Activated naive CD8-positive, alpha-beta T cell treated with anti-CD3 and anti-CD28 coated beads, Interleukin-2, amount 10 ng/mL, durations not matched to agents 7 days and 5 days (primary cell): ENCODE results near the gene HDAC4. TPM values are rescaled to one million over a fixed set of nuclear protein-coding genes. Genes with fewer than 3 reads are reported as not detected.
"Not testable (repeated sequence)": the region's sequence is repeated elsewhere in the genome, so short reads cannot be mapped to it uniquely, and the experiment has no call there.

ENCODE experiments used
- ATAC-seq: fragments of 150-1000 bp; cut with Tn5 transposase; one replicate; pipeline ENCODE4 v1.10.0; 2021; ENCODE audit warnings: low read depth, moderate library complexity
- POLR2A ChIA-PET: fragments of 350-600 bp; sonication (Branson Sonifier 250); formaldehyde crosslinking; loops from one replicate; lab custom pipeline; 2021; ENCODE audit warnings: antibody characterized with exemption; lab: Charles Lee
- DNase-seq: peaks from one replicate; pipeline ENCODE4 v3.0.0; 2021
- H3K27ac Mint-ChIP-seq: one replicate; pipeline ENCODE4 v1.8.0; 2022; ENCODE audit warnings: mild to moderate bottlenecking, mixed read lengths
- H3K27me3 Mint-ChIP-seq: one replicate; pipeline ENCODE4 v1.8.0; 2022; ENCODE audit warnings: mild to moderate bottlenecking, moderate library complexity, mixed read lengths
- H3K36me3 Mint-ChIP-seq: one replicate; pipeline ENCODE4 v1.8.0; 2021; ENCODE audit warnings: mild to moderate bottlenecking, mixed read lengths
- H3K4me1 Mint-ChIP-seq: one replicate; pipeline ENCODE4 v1.8.0; 2021; ENCODE audit warnings: mixed read lengths
- H3K4me3 Mint-ChIP-seq: one replicate; pipeline ENCODE4 v1.8.0; 2022; ENCODE audit warnings: mild to moderate bottlenecking, moderate library complexity, mixed read lengths
- H3K9me3 Mint-ChIP-seq: one replicate; pipeline ENCODE4 v1.8.0; 2021; ENCODE audit warnings: mixed read lengths
- total RNA-seq, 2 experiments: library from RNA; stranded (reverse); gene quantifications; one replicate each; pipeline ENCODE4 v1.2.3, GENCODE V29; 2021

The HDAC4 gene
- total RNA-seq, 2 experiments from 2014 or later, result 54.0 to 57.4 TPM

DNA sequence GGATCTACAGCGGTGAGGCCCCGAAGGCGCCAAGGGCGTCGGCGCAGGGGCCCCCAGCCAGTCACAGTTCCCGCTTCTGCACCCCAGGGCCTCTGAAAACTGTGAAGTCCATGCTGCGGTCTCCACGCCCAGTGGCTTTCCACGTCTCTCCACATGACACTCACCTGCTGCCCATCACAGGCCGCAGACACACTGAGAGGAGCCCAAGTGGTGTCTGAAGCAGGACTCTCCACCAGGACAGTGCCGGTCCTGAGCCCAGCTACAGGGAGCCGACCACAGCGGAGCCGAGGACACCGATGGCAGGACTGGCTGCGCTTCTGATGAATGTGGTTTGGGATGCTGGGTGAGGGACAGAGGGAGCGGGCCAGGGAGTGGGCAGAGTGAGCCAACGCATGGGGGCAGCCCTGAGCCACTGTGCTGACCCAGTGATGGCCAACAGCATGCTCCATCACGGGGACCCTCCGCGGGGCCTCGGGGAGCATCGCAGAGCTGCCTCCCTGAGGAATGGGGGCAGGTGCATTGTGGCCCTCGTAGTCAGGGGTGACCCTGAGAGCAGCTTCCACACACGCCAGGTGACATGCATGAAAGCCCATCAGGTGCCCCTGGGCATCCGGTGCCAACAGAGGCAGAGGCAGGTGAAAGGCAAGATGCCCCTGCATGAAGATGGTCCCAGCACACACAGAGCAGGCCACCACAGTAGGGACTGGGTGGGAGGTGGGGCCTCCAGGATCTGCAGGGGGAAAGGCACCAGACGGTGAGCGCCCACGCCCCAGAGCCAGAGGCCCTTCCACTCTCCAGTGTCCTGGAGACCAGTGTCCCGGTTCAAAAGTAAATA, 116.6 kb downstream of the HDAC4 start:
- Mint-ChIP-seq H3K9me3 (no peaks in the 10 kb centered on the region), H3K27ac (peak overlapping the region; percentile 93)

DNA sequence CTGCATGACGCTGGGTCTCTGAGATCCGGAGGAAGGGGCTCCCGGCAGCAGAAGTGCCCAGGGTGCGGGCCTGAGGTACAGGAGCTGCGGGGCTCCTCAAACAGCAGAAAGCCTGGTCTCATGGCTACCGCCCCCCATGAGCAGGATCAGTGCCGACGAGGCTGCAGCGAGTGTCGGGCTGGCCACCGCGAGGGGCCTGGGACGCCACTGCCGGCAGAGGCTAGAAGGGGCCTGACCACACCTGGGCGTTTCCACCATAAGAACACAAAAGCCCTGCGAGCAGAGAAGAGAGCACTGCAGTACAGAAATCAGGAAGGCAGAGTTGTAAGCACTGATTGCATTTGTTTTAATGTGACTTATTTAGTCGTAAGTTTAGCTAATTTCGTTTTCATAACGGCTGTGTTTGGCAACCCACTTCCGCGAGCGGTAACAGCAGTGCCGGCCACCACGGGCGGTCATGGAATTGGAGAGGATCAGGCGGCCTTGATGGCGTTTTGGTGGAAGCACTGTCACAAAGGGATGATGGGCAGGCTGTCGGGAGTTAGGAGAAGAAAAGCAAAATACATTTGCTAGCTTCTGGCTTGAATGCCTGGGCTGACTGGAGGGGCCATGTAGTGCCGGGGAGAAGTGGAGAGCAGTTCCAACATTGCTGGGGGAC, 117.4 kb downstream of the HDAC4 start:
- Mint-ChIP-seq H3K36me3 (peaks cover 12% of the 10 kb centered on the region), H3K27ac (no peak overlapping the region), H3K27me3 (no peaks in the 10 kb centered on the region), H3K4me3 (no peak overlapping the region), H3K9me3 (no peaks in the 10 kb centered on the region), H3K4me1 (peaks cover 42% of the 10 kb centered on the region)
- DNase-seq (no peak), ATAC-seq (no peak)
- POLR2A ChIA-PET, result no interaction called here

More for the DNA sequence above, 116.6 kb downstream of the HDAC4 start:
- H3K27me3 Mint-ChIP-seq, result no peaks in the 10 kb centered on the region
- peak; percentile 22 for DNase-seq
- H3K4me1 Mint-ChIP-seq, result peaks cover 47% of the 10 kb centered on the region
- ATAC-seq, result no peak
- POLR2A ChIA-PET, result interaction anchor here (0.6 to 2.6 kb wide), 4 partner anchors 10 to 17 kb away, joined by 3 to 18 read pairs (median 10); no protein-coding TSS in a partner anchor
- H3K4me3 Mint-ChIP-seq, result peak overlapping the region; percentile 74
- peaks cover 12% of the 10 kb centered on the region for H3K36me3 Mint-ChIP-seq

DNA sequence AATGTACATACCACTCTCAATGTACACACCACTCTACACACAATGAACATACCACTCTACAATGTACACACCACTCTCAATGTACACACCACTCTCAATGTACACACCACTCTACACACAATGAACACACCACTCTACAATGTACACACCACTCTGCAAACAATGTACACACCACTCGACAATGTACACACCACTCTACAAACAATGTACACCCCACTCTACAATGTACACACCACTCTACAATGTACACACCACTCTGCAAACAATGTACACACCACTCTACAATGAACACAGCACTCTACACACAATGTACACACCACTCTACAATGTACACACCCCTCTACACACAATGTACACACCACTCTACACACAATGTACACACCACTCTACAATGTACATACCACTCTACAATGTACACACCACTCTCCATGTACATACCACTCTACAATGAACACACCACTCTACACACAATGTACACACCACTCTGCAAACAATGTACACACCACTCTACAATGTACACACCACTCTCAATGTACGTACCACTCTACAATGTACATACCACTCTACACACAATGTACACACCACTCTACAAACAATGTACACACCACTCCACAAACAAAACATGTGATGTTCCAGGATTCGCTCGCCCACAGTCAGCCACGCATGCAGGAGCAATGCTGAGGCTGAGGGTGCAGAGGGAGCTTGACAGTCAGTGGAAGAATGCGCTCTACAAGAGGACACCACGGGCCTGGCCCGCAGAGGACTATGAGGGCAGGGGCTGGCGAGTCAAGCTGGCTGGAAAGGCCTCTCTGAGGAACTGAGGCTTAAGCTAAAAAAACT, 118.2 kb downstream of the HDAC4 start:
- no peak for ATAC-seq
- H3K4me3 Mint-ChIP-seq, result no peak overlapping the region
- H3K9me3 Mint-ChIP-seq, result no peaks in the 10 kb centered on the region
- H3K4me1 Mint-ChIP-seq, result peaks cover 37% of the 10 kb centered on the region
- peak; percentile 21 for DNase-seq
- H3K27ac Mint-ChIP-seq, result no peak overlapping the region
- peaks cover 15% of the 10 kb centered on the region for H3K36me3 Mint-ChIP-seq
- POLR2A ChIA-PET, result no interaction called here
- H3K27me3 Mint-ChIP-seq, result no peaks in the 10 kb centered on the region

DNA sequence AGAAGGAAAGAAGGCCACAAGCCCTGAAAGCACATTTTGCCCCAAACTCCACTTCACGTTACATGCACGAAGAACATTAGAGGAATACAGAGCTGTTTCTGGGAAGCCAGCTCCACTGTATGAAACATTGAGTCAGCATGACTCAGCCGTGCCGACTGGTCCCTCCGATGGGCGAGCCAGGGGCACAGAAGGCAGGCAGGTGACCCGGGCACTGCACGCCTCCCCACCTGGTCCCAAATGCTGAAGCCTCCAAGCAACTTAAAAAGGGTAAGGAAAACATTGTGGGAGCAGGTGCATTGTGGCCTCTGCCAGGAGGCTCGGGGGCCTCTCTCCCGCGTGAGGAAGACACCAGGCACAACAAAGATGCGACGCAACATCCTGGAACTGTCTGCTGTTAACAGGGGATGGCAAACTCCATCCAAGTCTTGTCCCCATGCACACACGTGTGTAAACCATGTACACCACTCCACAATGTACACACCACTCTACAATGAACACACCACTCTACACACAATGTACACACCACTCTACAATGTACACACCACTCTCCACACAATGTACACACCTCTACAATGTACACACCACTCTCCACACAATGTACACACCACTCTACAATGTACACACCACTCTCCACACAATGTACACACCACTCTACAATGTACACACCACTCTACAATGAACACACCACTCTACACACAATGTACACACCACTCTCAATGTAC, 120.4 kb downstream of the HDAC4 start:
- ATAC-seq, H3K36me3 Mint-ChIP-seq, H3K27me3 Mint-ChIP-seq, H3K9me3 Mint-ChIP-seq, H3K27ac Mint-ChIP-seq, POLR2A ChIA-PET, H3K4me3 Mint-ChIP-seq: not testable (repeated sequence)
- peak; percentile 29 for DNase-seq
- peaks cover 20% of the 10 kb centered on the region for H3K4me1 Mint-ChIP-seq

DNA sequence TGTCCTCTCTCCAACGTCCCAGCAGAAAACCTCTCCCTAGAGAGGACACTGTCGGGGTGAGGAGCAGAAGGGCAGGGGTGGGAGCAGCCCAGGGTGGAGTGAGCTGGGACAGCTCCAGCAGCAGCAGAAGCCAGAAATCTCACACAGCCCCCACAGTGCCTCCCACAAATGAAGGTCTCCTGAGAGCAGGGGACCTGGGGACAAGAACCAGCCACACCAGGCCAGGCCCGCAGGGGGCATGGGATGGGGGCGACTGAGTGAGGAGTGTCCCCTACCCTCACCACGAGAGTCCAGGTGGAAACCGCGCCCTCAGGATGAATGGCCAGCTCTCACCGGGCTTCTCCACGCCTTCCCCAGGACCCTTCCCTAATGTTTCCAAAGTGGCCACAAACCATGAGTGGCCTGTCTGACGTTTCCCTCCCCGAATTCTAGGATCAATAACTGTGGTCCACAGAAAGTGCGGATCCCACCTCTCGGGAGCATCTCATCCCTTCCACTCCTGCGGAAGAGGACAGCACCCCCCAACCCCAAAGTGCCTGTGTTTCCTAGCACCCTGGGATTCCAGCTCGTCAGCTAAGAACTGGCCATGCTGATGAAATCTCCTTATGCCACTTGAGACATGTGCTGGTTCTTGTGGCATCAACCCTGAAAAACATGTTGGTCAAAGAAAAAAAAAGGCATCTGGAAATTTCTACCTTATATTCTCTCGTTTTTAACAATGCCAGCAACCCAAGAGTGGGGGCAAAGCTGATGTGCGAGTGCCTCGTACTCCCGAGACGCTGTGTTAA, 121.1 kb downstream of the HDAC4 start:
- H3K36me3 Mint-ChIP-seq, result peaks cover 6% of the 10 kb centered on the region
- no peak for DNase-seq
- H3K27me3 Mint-ChIP-seq, result no peaks in the 10 kb centered on the region
- no peak overlapping the region for H3K4me3 Mint-ChIP-seq
- H3K4me1 Mint-ChIP-seq, result peaks cover 17% of the 10 kb centered on the region
- no peak for ATAC-seq
- no peak overlapping the region for H3K27ac Mint-ChIP-seq
- H3K9me3 Mint-ChIP-seq, result no peaks in the 10 kb centered on the region
- POLR2A ChIA-PET, result no interaction called here

- Mint-ChIP-seq H3K4me1 (peaks cover 21% of the 10 kb centered on the region), H3K4me3 (no peak overlapping the region), H3K36me3 (peaks cover 6% of the 10 kb centered on the region), H3K27ac (peak overlapping the region; percentile 18), H3K9me3 (no peaks in the 10 kb centered on the region), H3K27me3 (no peaks in the 10 kb centered on the region)
- POLR2A ChIA-PET, result interaction anchor here (1.0 to 1.4 kb wide), 2 partner anchors 12 to 42 kb away, joined by 4 read pairs; no protein-coding TSS in a partner anchor
- ATAC-seq, result no peak
- no peak for DNase-seq
These were observed 121.9 kb downstream of the HDAC4 start for GRCh38 chr2:239278941-239279365.

DNA sequence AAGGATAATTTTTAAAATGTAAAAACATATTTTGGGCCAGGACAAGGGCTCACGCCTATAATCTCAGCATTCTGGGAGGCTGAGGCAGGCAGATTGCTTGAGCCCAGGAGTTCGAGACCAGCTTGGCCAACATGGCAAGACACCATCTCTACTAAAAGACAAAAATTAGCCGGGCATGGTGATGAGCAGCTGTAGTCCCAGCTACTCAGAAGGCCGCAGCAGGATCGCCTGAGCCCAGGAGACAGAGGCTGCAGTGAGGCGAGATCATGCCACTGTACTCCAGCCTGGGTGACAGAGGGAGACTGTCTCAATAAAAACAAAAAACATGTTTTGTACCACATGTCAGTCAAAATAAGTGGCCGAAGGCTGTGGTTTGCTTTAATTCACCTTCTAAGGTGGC, 122.5 kb downstream of the HDAC4 start:
- H3K9me3 Mint-ChIP-seq, result no peaks in the 10 kb centered on the region
- no peaks in the 10 kb centered on the region for H3K27me3 Mint-ChIP-seq
- H3K36me3 Mint-ChIP-seq, result peaks cover 4% of the 10 kb centered on the region
- no peak overlapping the region for H3K27ac Mint-ChIP-seq
- DNase-seq (no peak), ATAC-seq (no peak)
- POLR2A ChIA-PET, result interaction anchor here (0.6 to 1.4 kb wide), 3 partner anchors 11 to 123 kb away, joined by 3 to 4 read pairs (median 4); partner anchors contain the start of gene HDAC4
- H3K4me3 Mint-ChIP-seq, result no peak overlapping the region
- H3K4me1 Mint-ChIP-seq, result peaks cover 23% of the 10 kb centered on the region

DNA sequence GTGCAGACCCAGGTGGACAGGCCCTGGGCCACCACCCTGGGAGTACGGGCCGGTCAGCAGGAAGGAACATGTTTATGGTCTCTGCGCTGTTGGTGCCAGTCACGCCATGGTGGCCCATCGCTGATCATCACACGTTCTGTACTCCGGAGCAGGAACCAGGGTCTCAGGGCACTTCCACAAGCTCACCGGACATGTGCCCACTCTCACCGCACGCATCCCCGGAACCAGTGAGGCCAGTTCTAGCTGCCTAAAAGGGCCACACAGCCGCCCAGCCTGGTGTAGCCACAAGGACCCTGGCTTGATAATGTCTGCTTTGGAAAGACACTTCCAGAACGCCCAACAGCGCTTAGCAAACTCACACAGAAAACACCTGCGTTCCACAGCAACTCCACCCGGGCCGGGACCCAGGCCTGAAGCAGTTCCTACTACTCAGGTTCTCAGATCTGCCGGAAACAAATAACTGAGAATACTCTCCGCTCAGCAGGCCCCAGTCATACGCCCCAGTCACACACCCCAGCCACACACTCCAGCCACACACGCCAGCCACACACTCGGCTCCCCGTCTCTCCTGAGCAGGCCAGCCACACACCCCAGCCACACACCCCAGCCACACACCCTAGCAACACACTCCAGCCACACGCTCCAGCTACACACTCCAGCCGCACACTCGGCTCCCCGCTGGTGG, 123.3 kb downstream of the HDAC4 start:
- no peaks in the 10 kb centered on the region for H3K27me3 Mint-ChIP-seq
- no peaks in the 10 kb centered on the region for H3K9me3 Mint-ChIP-seq
- DNase-seq (peak; percentile 22), ATAC-seq (no peak)
- no peak overlapping the region for H3K27ac Mint-ChIP-seq
- H3K4me3 Mint-ChIP-seq, result no peak overlapping the region
- peaks cover 10% of the 10 kb centered on the region for H3K36me3 Mint-ChIP-seq
- POLR2A ChIA-PET, result interaction anchor here (0.6 to 1.4 kb wide), 3 partner anchors 11 to 124 kb away, joined by 3 to 4 read pairs (median 3); partner anchors contain the start of gene HDAC4
- H3K4me1 Mint-ChIP-seq, result peaks cover 31% of the 10 kb centered on the region

DNA sequence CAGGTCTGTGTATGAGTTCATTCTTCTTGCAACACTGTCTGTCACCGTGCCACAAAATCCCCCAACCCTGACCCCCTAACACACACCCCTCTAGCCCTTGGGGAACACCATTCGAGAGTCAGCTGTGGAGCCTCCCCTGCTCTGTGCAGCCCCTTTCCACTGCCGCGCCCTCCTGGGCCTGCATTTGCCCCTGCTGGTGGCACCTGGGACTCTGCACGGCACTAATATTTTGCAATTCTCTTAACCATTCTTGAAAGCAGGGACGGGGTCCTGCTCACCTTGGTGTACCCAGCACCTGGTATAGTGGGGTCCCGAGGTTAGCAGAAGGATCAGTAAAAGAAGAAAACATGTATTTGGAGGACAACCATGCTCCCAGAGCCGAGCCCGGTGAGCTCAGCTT, 124.0 kb downstream of the HDAC4 start:
- H3K9me3 Mint-ChIP-seq, result no peaks in the 10 kb centered on the region
- no peak for ATAC-seq
- peaks cover 12% of the 10 kb centered on the region for H3K36me3 Mint-ChIP-seq
- POLR2A ChIA-PET, result interaction anchor here (1.1 kb wide), 1 partner anchor 11 kb away, joined by 3 read pairs; no protein-coding TSS in a partner anchor
- no peak overlapping the region for H3K27ac Mint-ChIP-seq
- DNase-seq, result peak; percentile 26
- no peak overlapping the region for H3K4me3 Mint-ChIP-seq
- peaks cover 37% of the 10 kb centered on the region for H3K4me1 Mint-ChIP-seq
- no peaks in the 10 kb centered on the region for H3K27me3 Mint-ChIP-seq

- no peak for ATAC-seq
- Mint-ChIP-seq H3K27me3 (no peaks in the 10 kb centered on the region), H3K36me3 (peaks cover 17% of the 10 kb centered on the region), H3K9me3 (no peaks in the 10 kb centered on the region), H3K27ac (peak overlapping the region; percentile 92), H3K4me1 (peaks cover 40% of the 10 kb centered on the region), H3K4me3 (no peak overlapping the region)
- POLR2A ChIA-PET, result interaction anchor here (0.9 to 2.5 kb wide), 8 partner anchors 10 to 51 kb away, joined by 3 to 17 read pairs (median 5); no protein-coding TSS in a partner anchor
- peak; percentile 26 for DNase-seq
These were observed 124.7 kb downstream of the HDAC4 start for GRCh38 chr2:239275847-239276831.
